HG03060 (cell line): Measurements from ENCODE around the gene EZH2.

ENCODE experiments used
- ATAC-seq: cut with Tn5 transposase; IDR thresholded peaks from one replicate; pipeline ENCODE4 v1.9.1; 2021; ENCODE audit warnings: low read depth, moderate number of reproducible peaks; ENCODE audit not compliant: unreplicated experiment

The EZH2 gene

DNA sequence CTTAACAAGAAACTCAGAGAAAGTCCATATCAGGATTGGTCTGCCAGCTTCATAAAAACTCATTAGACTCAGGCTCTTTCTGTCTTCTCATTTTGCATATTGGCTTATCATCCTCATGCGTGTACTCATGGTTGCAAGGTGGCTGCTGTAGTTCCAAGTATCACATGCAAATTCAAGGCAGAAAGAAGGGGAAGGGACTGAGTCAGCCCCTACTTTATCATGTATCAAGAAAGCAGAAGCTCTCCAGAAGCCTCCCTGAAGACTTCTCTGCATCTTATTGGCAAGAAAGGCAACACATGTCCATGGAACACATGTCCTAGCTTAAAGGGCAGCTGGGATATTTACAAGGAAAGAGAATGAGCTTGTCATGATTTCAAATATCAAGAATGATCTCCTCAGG lies 19.4 kb upstream of the EZH2 start:
- ATAC-seq, result no peak

DNA sequence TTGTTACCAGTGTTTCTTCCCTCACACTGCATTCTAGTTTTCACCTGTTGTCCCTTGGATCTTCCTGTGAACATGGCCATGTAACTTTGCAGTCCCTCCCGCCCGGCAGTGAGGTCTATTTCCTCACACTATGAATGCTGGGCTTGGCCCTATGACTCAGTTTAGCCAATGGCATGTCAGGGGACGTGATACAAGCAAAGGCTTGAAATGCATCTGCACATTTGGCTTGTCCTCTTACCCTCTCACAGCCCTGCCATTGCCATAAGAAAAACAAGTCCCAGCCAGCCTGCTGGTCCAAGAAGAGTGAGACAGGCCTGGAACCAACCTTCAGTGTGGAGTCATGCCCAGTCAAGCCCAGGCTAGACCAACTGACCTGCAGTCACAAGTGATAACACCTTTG lies 17.1 kb upstream of the EZH2 start:
- no peak for ATAC-seq

DNA sequence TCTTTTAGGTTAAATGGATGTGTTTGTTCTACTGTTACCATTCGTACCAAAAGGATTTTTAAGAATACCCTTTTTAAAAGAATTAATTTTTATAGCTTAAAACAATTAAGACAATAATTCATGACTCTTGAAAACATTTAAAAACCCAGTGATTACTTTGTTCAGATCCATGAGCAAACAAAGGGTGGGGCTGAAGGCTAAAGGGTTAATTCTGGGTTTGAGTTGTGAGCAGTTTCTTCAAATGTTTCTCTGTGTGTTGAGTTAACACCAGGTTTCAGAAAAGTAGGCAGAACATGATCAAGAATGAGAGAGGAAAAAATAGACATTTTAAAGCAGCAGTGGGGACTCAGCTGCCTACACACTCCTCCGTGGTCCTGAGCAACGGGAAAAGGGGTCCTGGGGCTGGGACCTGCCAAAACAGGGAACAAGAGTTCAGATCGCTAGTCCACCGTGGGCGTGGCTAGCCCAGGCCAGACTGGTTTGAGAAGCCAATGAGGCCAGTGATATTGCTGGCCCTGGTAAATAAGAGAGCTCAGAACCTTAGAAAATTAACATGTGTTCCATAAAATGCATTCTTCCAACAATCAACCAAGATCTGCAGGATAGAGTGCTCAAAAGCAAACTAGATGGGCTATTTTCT lies 14.9 kb upstream of the EZH2 start:
- ATAC-seq, result no peak

DNA sequence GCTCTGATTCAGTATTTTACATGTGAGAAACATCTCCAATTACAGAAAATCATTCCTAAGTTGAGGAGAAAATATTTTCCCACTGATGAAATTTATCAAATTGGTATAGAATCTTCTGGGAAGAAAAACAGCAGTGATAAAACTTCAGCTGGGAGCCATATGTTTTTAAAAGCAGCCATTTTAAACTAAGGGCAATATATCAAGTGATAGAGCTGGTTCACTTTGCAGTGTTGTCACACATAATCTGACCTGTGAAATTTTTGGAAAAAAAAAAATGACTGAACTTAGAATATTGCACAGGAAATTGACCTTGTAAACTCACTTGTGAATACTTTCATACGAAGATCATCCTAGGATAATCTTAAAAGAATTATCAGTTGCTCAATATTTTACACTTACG lies 10.5 kb upstream of the EZH2 start:
- no peak for ATAC-seq

DNA sequence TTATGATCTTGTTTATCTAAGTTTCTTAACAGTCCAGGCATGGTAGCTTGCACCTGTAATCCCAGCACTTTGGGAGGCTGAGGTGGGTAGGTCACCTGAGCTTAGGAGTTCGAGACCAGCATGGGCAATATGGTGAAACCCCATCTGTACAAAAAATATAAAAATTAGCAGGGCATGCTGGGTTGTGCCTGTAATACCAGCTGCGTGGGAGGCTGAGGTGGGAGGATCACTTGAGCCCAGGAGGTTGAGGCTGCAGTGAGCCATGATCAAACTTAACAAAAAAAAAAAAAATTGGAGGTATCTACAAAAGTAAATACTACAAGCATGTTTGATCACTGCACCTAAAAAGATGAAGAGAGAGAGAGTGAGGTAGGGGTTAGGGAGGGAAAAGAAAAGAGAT lies 9.0 kb upstream of the EZH2 start:
- ATAC-seq, result no peak

DNA sequence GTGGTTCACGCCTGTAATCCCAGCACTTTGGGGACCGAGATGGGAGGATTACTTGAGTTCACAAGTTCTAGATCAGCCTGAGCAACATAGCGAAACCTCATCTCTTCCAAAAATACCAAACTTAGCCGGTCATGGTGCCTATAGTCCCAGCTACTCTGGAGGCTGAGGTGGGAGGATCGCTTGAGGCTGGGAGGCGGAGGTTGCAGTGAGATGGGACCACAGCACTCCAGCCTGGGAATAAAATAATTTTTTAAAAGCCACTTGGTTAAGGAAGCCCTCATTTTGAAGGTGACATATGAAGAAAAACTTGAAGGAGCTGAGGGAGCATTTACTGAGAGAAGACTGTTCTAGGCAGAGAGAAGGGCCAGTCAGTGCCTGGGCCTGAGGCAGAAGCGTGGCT lies 4.2 kb upstream of the EZH2 start:
- no peak for ATAC-seq

DNA sequence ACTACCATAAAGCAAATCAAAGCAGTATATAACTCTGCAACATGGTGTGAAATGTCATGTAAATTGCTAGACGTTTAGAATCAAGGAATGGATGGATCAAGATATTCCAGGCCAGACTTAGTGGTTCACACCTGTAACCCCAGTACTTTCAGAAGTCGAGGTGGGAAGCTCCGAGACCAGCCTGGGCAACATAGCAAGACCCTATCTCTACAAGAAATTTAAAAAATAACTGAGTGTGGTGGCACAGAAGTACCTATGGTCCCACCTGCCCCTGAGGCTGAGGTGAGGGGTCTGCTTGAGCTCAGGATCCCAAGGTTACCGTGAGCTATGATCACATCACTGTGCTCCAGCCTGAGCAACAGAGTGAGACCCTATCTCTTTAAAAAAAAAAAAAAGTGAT lies 2.8 kb upstream of the EZH2 start:
- no peak for ATAC-seq

DNA sequence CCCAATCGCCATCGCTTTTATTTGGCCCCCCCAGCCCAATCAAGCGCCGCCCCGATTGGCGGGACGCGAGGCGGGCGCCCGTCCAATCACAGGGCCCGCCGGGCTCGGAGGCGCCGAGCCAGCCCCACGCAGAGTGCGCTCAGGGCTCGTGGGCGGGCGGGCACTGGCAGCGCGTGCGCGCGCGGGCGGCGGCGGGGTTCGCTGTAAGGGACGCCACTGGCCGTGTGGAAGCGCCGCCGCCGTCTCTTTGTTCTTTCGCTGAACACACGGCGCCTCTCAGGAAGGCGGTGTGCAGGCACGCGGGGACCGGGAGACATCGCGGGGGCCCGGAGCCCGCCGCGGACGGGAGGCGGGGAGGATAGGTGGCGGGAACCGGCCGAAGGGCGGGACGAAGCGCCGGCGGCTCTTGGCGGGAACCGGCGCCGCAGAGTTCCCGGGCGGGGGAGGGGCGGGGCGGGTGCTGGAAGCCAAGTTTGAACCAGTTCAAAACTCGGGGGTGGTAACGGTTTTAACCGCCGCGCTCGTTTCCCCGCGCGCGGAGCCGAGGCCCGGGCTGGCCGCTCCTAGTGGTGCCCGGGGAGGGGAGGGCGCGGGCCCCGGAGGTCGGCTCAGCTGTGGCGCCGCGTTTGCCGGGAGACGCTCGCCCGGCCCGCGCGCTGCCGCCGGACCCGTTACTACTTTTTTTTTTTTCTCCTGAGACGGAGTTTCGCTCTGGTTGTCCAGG lies 370 bp upstream of the EZH2 start:
- ATAC-seq, result peak; percentile 68

DNA sequence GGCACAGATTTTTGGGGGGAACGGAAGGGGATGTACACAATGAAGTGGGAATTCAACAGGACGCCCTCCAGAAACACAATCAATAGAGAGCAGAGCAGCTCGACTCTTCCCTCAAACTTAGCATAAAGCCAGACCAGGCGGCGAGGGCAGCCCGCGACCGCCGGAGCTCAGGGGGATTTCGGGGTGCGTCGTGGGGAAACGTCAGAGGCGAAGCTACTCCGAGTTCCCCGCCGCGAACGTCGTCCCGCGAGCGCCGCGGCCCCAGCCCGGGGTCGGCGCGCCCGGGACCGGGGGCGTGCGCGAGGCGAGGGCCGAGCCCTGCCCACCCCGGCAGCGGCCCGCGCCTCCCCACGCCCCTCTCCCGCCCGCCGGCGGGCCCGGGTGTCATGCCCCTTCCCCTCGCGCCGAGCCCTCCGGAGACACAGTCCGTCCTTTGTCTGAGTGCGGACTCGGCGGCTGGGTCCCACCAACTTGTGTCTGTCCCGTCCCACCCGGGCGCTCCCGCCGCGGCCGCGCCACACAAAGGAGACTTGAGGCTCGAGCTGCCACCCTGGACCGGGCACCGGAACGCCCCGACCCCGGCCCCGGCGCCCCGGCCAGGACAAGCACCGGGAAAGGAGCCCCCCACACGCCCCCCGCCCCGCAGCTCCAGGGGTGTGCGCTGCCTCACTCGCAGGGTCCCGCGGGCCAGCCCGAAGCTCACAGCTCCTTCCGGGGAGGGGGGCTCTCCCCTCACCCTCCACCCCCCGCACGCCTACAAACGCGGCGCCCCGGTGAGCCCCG lies 634 bp downstream of the EZH2 start:
- ATAC-seq, result no peak

DNA sequence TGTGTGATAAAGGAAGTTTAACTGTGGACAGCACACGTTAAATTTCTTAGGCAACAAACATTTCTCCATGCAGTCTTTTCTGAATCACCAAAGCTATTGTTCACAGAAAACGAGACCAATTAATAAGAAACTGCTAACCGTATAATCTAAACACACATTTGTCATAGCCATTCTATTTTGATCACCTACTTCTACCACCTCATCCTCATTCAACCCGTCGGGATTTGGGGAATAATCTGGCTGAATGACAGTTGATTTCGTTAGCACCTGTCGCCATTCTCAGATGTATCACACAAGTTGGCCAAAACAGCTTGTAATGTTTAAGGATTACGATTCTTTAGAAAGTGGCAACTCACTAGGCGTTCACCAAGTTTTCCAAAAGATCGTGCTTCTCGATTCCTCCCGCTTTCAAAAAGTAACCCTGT lies 1.2 kb downstream of the EZH2 start:
- ATAC-seq, result no peak

DNA sequence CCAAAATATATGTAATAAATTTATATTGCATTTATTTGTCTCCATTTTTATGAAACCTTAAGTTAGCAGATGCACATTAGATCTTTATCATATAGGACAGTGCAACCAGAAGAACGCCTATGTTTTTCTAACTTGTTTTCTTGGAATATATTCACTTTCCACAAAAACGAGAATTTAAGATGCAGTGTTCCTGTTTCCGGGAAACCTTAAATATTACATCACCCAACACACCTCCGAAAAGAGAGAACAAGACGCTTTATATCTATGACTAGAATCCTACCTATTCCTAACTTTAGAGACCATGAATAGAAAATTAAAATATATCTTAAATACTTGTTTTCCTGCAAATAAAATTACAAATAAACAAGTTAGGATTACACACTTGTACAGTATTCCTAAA lies 1.9 kb downstream of the EZH2 start:
- no peak for ATAC-seq

DNA sequence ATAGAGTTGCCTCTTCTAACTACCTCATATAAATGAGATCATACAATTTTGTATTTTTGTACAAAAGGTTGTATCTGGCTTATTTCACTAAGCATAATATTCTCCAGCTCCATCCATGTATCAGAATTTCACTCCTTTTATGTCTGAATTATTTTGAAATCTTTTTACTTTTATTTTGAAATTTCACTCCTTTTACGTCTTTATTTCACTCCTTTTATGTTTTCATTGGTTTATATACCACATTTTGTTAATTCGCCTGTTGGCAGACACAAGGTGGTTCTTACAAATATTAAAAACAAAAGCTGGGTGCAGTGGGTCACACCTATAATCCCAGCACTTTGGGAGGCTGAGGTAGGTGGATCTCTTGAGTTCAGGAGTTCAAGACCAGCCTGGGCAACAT lies 5.8 kb downstream of the EZH2 start:
- ATAC-seq, result no peak

DNA sequence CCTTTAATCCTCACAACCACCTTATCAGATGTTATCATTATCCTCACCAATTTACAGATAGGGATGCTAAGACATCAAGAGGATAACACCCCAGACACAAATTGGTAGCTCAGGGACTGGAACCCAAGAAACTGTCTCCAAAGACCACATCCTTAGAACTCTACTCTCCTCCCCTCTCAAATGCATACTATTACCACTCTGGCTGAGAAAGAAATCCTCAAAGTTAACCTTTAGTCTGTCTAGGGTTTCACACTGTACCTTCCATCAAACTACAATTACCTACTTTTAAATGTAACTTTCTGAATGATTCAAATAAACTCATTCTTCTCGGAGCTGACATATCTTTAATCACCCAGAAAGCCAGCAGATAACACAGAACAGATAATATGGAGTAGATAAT lies 6.6 kb downstream of the EZH2 start:
- no peak for ATAC-seq

DNA sequence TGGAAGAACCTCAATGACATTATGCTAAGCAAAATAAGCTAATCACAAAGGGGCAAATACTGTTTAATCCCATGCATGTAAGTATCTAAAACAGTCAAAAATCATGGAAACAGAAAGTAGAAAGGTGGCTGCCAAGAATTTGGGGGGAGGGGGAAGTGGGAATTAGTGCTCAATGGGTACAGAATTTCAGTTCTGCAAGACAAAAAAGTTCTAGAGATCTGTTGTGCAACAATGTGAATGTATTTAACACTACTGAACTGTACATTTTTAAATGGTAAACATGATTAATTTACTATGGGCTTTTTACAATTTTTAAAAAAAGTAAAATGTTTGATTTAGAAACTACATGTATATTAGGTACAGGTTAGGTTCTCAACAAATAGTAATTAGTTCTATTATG lies 11.9 kb downstream of the EZH2 start:
- ATAC-seq, result no peak

DNA sequence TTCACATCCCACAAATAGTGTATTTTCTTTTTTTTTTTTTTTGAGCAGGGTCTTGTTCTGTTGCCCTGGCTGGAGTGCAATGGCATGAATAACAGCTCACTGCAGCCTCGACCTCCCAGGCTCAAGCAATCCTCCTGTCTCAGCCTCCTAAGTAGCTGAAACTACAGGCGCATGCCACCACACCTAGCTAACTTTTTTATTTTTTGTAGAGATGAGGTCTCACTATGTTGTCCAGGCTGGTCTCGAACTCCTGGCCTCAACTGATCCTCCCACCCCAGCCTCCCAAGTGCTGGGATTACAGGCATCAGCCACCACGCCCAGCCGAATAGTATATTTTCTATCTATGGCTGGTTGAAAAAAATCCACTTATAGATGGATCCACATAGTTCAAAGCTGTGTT lies 12.5 kb downstream of the EZH2 start:
- ATAC-seq, result no peak

DNA sequence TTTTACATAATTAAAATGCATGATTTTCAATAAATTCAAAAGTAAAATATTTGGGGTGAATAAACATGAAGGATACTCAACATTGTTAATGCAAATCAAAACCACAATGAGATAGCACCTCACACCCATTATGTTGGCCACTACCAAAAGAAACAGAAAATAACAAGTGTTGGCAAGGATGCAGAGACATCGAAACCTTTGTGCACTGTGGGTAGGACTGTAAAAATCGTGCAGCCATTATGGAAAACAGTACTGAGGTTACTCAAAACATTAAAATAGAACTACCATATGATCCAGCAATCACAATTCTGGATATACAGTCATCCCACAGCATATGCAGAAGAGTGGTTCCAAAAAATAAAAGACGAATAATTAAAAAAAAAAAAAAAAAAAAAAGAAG lies 13.1 kb downstream of the EZH2 start:
- no peak for ATAC-seq

DNA sequence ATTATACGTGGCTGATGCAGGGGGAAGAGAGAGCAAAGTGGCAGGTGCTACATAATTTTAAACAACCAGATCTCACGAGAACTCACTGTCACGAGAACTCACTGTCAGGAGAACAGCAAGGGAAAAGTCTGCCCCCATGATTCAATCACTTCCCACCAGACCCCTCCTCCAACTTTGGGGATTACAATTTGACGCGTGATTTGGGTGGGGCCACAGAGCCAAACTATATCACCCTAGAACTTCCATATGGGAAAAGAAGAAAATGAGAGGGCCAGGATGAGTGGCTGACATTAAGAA lies 15.8 kb downstream of the EZH2 start:
- no peak for ATAC-seq

DNA sequence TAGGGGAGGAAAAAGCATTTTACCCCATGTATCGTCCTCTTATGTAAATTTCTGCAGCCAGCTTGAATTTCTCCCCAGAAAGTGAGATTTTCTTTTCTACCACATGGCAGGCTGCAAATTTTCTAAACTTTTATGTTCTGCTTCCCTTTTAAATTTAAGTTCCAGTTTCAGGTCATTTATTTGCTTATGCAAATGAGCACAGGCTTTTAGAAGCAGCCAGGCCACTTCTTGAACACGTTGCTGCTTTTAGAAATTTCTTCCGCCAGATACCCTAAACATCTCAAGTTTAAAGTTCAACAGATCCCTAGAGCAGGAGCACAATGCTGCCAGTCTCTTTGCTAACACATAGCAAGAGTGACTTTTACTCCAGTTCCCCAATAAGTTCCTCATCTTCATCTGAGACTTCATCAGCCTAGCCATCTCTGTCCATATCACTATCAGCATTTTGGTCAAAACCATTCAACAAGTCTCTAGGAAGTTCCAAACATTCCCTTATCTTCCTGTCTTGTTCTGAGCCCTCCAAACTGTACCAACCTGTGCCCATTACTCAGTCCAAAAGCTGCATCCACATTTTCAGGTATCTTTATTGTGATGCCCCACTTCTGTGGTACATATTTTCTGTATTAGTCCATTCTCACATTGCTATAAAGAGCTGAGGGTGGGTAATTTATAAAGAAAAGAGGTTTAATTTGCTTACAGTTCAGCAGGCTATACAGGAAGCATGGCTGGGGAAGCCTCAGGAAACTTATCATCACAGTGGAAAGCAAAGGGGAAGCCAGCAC lies 16.3 kb downstream of the EZH2 start:
- ATAC-seq, result no peak

DNA sequence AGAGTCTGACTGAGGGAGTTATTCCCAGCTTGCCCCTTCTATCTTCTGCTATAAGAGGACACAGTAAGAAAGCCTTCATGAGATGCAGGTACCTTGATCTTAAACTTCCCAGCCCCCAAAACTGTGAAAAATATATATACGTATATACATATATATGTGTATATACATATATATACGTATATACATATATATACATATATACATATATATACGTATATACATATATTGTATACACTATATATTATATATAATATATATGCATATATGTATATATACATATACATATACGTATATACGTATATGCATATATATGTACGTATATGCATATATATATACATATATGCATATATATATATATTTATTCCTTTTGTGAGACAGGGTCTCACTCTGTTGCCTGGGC lies 17.7 kb downstream of the EZH2 start:
- ATAC-seq, result no peak

DNA sequence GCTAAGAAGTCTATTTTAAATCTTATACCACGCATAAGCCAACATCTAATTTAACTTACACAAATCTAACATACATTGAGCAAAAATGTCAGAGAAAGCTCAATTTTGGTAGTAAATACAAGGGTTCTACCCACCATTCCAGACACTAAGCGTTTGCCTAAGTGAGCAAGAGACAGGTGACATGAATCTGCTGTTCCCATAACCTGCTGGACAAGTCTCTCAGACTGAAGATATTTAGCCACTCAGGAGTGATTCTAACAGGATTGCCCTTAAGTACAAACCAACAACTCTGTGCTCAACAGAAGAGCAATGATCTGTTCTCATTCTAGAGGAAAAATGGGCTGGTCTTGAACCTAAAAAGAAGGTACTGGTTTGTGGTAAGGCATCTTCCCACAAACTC lies 18.8 kb downstream of the EZH2 start:
- ATAC-seq, result no peak

DNA sequence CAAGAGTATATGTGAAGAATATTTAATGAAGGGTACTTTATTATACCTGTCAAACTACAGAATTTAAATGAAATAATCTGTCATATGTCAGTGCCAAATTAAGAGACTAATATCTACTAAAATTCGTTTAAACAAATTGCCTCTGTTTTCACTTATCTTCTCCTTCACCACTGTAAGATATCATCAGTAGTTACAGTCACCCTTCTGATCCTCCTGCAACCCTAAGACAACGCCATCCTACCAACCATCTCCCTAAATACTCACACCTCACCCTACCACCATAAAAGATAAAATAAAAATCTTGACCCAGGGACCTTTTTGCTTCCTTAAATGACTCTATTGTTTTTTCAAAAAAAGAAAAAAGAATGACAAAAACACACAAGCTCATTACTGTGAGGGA lies 20.8 kb downstream of the EZH2 start:
- ATAC-seq, result no peak
